Heart left ventricle (tissue), 16 donors: Measurements from ENCODE around the gene EMC9. TPM values are rescaled to one million over a fixed set of nuclear protein-coding genes. Genes with fewer than 3 reads are reported as not detected.

Source experiments
- ATAC-seq, 4 donors: fragments of 200-7000 bp; cut with Tn5 transposase; one replicate each; pipeline ENCODE4 v1.9.1; 2020 to 2022; ENCODE audit warnings: moderate library complexity in 4 of 4, mild to moderate bottlenecking in 3 of 4, moderate number of reproducible peaks in 1 of 4
- DNase-seq, 5 donors: peaks; one replicate each; pipeline ENCODE4 v3.0.0-alpha.2; 2020
- H3K27ac ChIP-seq, 12 donors: fragments of 200-600 bp; sonication (generic) in 4 of 12; one replicate each; pipeline versions ENCODE4 v1.5.0 to v1.8.0; 2016 to 2022; ENCODE audit warnings: mild to moderate bottlenecking in 2 of 12
- H3K27me3 ChIP-seq, 9 donors: fragments of 200-600 bp; sonication (generic) in 2 of 9; one replicate each; pipeline versions ENCODE4 v1.5.1 to v1.8.0; 2016 to 2022; ENCODE audit warnings: mild to moderate bottlenecking in 3 of 9
- H3K36me3 ChIP-seq, 9 donors: fragments of 200-600 bp; sonication (generic) in 2 of 9; one replicate each; pipeline versions ENCODE4 v1.5.0 to v1.8.0; 2018 to 2022; ENCODE audit warnings: mild to moderate bottlenecking in 2 of 9
- H3K4me1 ChIP-seq, 12 donors: fragments of 200-600 bp; sonication (generic) in 4 of 12; one replicate each; pipeline versions ENCODE4 v1.5.0 to v1.8.0; 2016 to 2022; ENCODE audit warnings: mild to moderate bottlenecking in 3 of 12
- H3K4me3 ChIP-seq, 12 donors: fragments of 200-600 bp; sonication (generic) in 4 of 12; one replicate each; pipeline versions ENCODE4 v1.5.0 to v1.8.0; 2017 to 2022; ENCODE audit warnings: mild to moderate bottlenecking in 9 of 12, moderate library complexity in 4 of 12
- H3K9me3 ChIP-seq, 12 donors: fragments of 200-600 bp; sonication (generic) in 4 of 12; one replicate each; pipeline versions ENCODE4 v1.5.0 to v1.8.0; 2016 to 2022; ENCODE audit warnings: mild to moderate bottlenecking in 1 of 12
- POLR2A ChIP-seq, 2 donors: fragments of 450-650 bp; IDR thresholded peaks; one replicate each; pipeline ENCODE4 v1.6.1; 2017; ENCODE audit warnings: antibody characterized with exemption in 2 of 2, mild to moderate bottlenecking in 2 of 2, moderate library complexity in 2 of 2
- WGBS, 4 donors: extraction: QIAGEN DNeasy Blood & Tissue Kit in 2 of 4; methylation state at CpG; one replicate each; pipeline versions ENCODE4 v1.1.5 to v1.1.7; 2013 to 2018; 5-methylcytosine and 5-hydroxymethylcytosine counted together
- intact Hi-C, 10 donors: fragments of 100-400 bp; cut with DNase I; formaldehyde crosslinking; loops; one replicate each; pipeline versions ENCODE4 v1.11.1 to v1.14.2; 2022
- polyA plus RNA-seq, 2 donors: library from polyadenylated mRNA; stranded (reverse); fragments of 200-250 nt; gene quantifications; one replicate each; pipeline ENCODE4 v1.2.3, GENCODE V29; 2013
- total RNA-seq, 9 donors: library from RNA; depleted of rRNA in 2 of 9; stranded (reverse); fragments of >200 nt in 2 of 9; fragmentation: NEBNext Ultra II Directional in 3 of 9; extraction: Animal tissue kit (Norgen Biotek cat#: 25700) in 3 of 9; gene quantifications; one replicate each; pipeline versions ENCODE4 v1.1.0 to v1.2.4, GENCODE V29; 2016 to 2023
- TF ChIP-seq, protein P1 (sequence below), 12 donors: fragments of 200-600 bp; sonication (generic) in 4 of 12; IDR thresholded peaks; one replicate each; pipeline versions ENCODE4 v1.5.0 to v1.8.0; 2018 to 2022; ENCODE audit warnings: antibody characterized with exemption in 12 of 12, mild to moderate bottlenecking in 5 of 12
- donor health status: ischemic (EF 13 %, LVEDD 7.1; RV severe dilation, severe dysfunction).
- donor health status: healthy with polysubstance abuse.
- donor health status: DM: no; HTN: yes; CAD: no.
- donor health status: DM: no; HTN: no; CAD: no.
- donor health status: ischemic (EF 25% LVEDD 6.9; RV normal size, moderate dysfunction).
- donor health status: ischemic (EF 25% LVEDD 5.7; RV mildly dilated, moderate dysfunction).
- donor health status: healthy.
- donor health status: DM: yes; HTN: yes; CAD: no.
- donor health status: ischemic (EF 35%, LVEDD 5.7; RV mildly dilated, moderate dysfunction).
- donor health status: nonischemic (EF 11% LVEDD 7.7; RV severe dilation, severe dysfunction).
- donor health status: DM: yes; HTN: yes; CAD: no.
- donor health status: PGD.
- donor health status: ischemic (EF 29% LVEDD 5.4; RV normal size, mild dysfunction).
- donor health status: nonischemic (EF 23%, LVEDD 6.1; RV moderate dilation, normal function).

EMC9 gene
- total and polyA plus RNA-seq, 11 donors = 9.6 to 30.6 (median 15.2) TPM

DNA sequence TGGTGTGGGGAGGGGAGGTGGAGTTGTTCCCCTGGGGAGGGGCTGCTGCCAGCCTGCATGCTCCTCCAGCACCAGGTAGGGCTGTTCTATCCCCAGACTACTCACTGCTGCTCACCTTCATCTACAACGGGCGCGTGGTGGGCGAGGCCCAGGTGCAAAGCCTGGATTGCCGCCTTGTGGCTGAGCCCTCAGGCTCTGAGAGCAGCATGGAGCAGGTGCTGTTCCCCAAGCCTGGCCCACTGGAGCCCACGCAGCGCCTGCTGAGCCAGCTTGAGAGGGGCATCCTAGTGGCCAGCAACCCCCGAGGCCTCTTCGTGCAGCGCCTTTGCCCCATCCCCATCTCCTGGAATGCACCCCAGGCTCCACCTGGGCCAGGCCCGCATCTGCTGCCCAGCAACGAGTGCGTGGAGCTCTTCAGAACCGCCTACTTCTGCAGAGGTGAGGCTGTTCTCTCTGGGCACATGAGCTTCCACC is 23.2 kb upstream of the EMC9 start:
- Histone ChIP-seq H3K36me3 (peaks cover 2 to 91% (median 79%) of the 10 kb centered on the region in 9 donors), H3K27me3 (no peaks in the 10 kb centered on the region), H3K4me3 (no peak overlapping the region), H3K27ac (no peak overlapping the region), H3K4me1 (peaks cover 0 to 74% (median 22%) of the 10 kb centered on the region in 12 donors), H3K9me3 (no peaks in the 10 kb centered on the region)
- intact Hi-C loops = loop anchor here in 3 of 10 donors (5.0 to 10.0 kb wide), 3 partner anchors 57 to 150 kb away; no protein-coding TSS in a partner anchor
- WGBS, 4 donors = 82 to 96% (median 95%) methylated on average over 5 to 14 of the region's 14 CpGs
- no peak for ATAC-seq
- DNase-seq = peak in 2 of 5 donors; percentile 27 to 52
- no peak for TF ChIP-seq POLR2A (IDR thresholded peaks at IDR 0.05)
- TF ChIP-seq, protein P1, sequence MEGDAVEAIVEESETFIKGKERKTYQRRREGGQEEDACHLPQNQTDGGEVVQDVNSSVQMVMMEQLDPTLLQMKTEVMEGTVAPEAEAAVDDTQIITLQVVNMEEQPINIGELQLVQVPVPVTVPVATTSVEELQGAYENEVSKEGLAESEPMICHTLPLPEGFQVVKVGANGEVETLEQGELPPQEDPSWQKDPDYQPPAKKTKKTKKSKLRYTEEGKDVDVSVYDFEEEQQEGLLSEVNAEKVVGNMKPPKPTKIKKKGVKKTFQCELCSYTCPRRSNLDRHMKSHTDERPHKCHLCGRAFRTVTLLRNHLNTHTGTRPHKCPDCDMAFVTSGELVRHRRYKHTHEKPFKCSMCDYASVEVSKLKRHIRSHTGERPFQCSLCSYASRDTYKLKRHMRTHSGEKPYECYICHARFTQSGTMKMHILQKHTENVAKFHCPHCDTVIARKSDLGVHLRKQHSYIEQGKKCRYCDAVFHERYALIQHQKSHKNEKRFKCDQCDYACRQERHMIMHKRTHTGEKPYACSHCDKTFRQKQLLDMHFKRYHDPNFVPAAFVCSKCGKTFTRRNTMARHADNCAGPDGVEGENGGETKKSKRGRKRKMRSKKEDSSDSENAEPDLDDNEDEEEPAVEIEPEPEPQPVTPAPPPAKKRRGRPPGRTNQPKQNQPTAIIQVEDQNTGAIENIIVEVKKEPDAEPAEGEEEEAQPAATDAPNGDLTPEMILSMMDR (IDR thresholded peaks at IDR 0.05) = no peak

- H3K9me3 ChIP-seq = no peaks in the 10 kb centered on the region
- peak in 2 of 4 donors; percentile 5 to 11 for ATAC-seq
- intact Hi-C loops = loop anchor here in 3 of 10 donors (5.0 to 10.0 kb wide), 3 partner anchors 55 to 147 kb away; no protein-coding TSS in a partner anchor
- H3K27ac ChIP-seq = peak overlapping the region; percentile 82 to 100 (median 97)
- peak overlapping the region; percentile 36 to 85 (median 72) for H3K4me3 ChIP-seq
- peaks cover 0 to 64% (median 22%) of the 10 kb centered on the region in 12 donors for H3K4me1 ChIP-seq
- H3K27me3 ChIP-seq = no peaks in the 10 kb centered on the region
- DNase-seq = peak in 2 of 5 donors; percentile 18 to 42
- WGBS, 4 donors = 33 to 47% (median 38%) methylated on average over 8 of the region's 8 CpGs
- peaks cover 5 to 90% (median 76%) of the 10 kb centered on the region in 9 donors for H3K36me3 ChIP-seq
- TF ChIP-seq, protein P1 (IDR thresholded peaks at IDR 0.05) = no peak
- no peak for TF ChIP-seq POLR2A (IDR thresholded peaks at IDR 0.05)
These were observed 20.7 kb upstream of the EMC9 start for GRCh38 chr14:24162093-24162492.

DNA sequence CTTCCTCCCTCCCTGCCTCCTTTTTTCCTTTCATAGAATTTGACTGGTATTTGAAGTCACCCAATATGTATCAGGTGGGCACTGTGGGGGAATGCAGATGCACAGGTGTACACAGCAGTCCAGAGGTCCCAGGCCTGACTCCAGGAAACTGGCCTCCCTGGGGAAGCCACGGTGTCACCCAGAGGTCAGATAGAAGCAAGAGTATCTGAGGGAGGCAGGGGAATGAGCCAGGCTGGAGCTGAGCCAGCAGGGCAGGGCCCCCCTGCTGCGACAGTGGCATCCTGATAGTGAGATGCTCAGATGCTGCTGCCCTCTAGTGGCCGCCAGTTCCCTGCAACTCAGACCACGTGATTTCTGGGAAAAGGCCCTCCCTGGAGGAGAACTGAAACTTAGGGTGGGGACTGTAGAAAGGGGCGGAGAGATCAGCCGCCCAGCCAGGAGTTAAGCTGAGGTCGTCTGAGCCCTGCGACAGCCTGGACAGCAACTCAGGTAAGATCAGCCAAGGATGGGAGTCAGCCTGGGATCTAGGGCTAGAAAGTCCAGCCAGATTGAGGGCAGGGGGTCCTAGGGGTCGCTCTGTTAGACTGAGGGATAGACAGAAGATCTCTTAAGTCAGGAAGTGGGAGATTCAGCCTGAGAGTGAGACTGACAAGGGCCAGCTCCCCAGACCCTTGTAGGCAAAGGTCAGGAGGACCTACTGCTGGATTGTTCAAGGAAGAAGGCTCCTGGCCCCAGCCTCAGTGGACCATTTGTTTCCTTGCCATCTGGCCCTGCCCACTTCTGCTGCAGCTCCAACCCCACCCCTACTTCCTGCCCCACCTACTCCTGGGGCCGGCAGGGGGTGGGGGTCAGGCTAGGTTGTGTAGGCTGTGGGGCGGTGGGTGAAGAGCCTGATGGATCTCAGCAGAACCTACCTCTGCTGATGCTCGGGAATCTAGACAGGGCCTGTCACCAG is 19.7 kb upstream of the EMC9 start, which contains the start of gene IRF9:
Gene IRF9, plus strand, starts transcription at position 416 of the 955 bp plus-strand sequence. CDS start 880 bp downstream, outside the sequence.
- WGBS, 4 donors = 0 to 4% (median 2%) methylated on average over 11 to 12 of the region's 12 CpGs
- Histone ChIP-seq H3K36me3 (peaks cover 5 to 90% (median 76%) of the 10 kb centered on the region in 9 donors), H3K27ac (peak within 1 kb of the TSS; percentile 82 to 100 (median 97)), H3K27me3 (no peaks in the 10 kb centered on the region), H3K4me3 (peak within 1 kb of the TSS; percentile 36 to 85 (median 72)), H3K9me3 (no peaks in the 10 kb centered on the region), H3K4me1 (peaks cover 0 to 54% (median 22%) of the 10 kb centered on the region in 12 donors)
- DNase-seq = peak; percentile 95 to 97 (median 96)
- TF ChIP-seq POLR2A (IDR thresholded peaks at IDR 0.05) = peak in 1 of 2 donors; percentile 59
- TF ChIP-seq, protein P1 (IDR thresholded peaks at IDR 0.05) = peak; percentile 86 to 98 (median 93)
- peak; percentile 88 to 95 (median 94) for ATAC-seq
- intact Hi-C loops = loop anchor here in 6 of 10 donors (1.0 to 10.0 kb wide), 8 partner anchors 14 to 146 kb away; partner anchors contain the start of genes DCAF11 (in 3 of the 6), NRL (in 3 of the 6), IPO4 (in 1 of the 6) and RNF31 (in 1 of the 6)
